Prostate gland (tissue), 2 donors: ENCODE results near the gene ISOC2. TPM values are rescaled to one million over a fixed set of nuclear protein-coding genes. Genes with fewer than 3 reads are reported as not detected.
"Not testable (repeated sequence)": the region's sequence is repeated elsewhere in the genome, so short reads cannot be mapped to it uniquely, and the experiment has no call there.

Source experiments
- DNase-seq: peaks from one replicate; pipeline ENCODE4 v3.0.0-alpha.2; 2019; ENCODE audit warnings: low spot score
- H3K27ac ChIP-seq, 2 donors: fragments of 200-600 bp; sonication (generic); 2 replicates each; pipeline ENCODE4 v1.5.1; 2017 to 2019
- H3K27me3 ChIP-seq: fragments of 200-600 bp; sonication (generic); replicated peaks from 2 replicates; pipeline ENCODE4 v1.5.1; 2019; ENCODE audit not compliant: insufficient read depth
- H3K36me3 ChIP-seq, 2 donors: fragments of 200-600 bp; sonication (generic); 1 replicate in 1 of 2; 2 replicates in 1 of 2; pipeline versions ENCODE4 v1.5.1 to v1.8.1; 2017 to 2019
- H3K4me1 ChIP-seq: fragments of 200-600 bp; sonication (generic); replicated peaks from 2 replicates; pipeline ENCODE4 v1.5.1; 2019
- H3K4me3 ChIP-seq, 2 donors: fragments of 200-600 bp; sonication (generic); 2 replicates each; pipeline ENCODE4 v1.5.1; 2017 to 2019
- H3K9me3 ChIP-seq: fragments of 200-600 bp; sonication (generic); 2 replicates; pipeline ENCODE4 v1.5.1; 2017
- CTCF ChIP-seq, 4 experiments: fragments of 200-600 bp in 2 of 4; fragments of 450-650 bp in 2 of 4; sonication (generic) in 2 of 4; IDR thresholded peaks; 1 replicate in 3 of 4; 2 replicates in 1 of 4; pipeline ENCODE4 v1.5.1; 2016 to 2019; ENCODE audit warnings: antibody characterized with exemption in 4 of 4, mild to moderate bottlenecking in 2 of 4, moderate library complexity in 2 of 4
- POLR2A ChIP-seq: fragments of 450-650 bp; IDR thresholded peaks from one replicate; pipeline ENCODE4 v1.6.1; 2016; ENCODE audit warnings: antibody characterized with exemption, mild to moderate bottlenecking
- POLR2AphosphoS5 ChIP-seq: sonication (generic); formaldehyde crosslinking; IDR thresholded peaks from one replicate; pipeline ENCODE4 v1.6.1; 2017; ENCODE audit warnings: antibody characterized with exemption
- WGBS: methylation state at CpG from one replicate; pipeline ENCODE4 v1.1.5; 2018; 5-methylcytosine and 5-hydroxymethylcytosine counted together
- intact Hi-C: fragments of 100-400 bp; cut with DNase I; formaldehyde crosslinking; loops from one replicate; pipeline ENCODE4 v1.14.2; 2022
- total RNA-seq, 2 donors: library from RNA; depleted of rRNA; stranded (reverse); fragments of >200 nt; gene quantifications; one replicate each; pipeline ENCODE4 v1.1.0, GENCODE V29; 2016

Gene ISOC2
- total RNA-seq, 2 donors from 2014 or later, result 85.1 to 117 TPM

- intact Hi-C loops, result loop anchor here (5.0 kb wide), 1 partner anchor 291 kb away; the partner anchor contains the start of gene PPP1R12C
- TF ChIP-seq CTCF (IDR thresholded peaks at IDR 0.05) (no peak), POLR2AphosphoS5 (peak; percentile 94), POLR2A (no peak)
- Histone ChIP-seq H3K27me3 (no peaks in the 10 kb centered on the region), H3K27ac (peak overlapping the region; percentile 91 to 97), H3K9me3 (no peaks in the 10 kb centered on the region), H3K36me3 (peaks cover 0 to 2% of the 10 kb centered on the region in 2 donors), H3K4me3 (peak overlapping the region; percentile 89 to 95), H3K4me1 (peaks cover 8% of the 10 kb centered on the region)
- under 1% methylated on average over 70 of the region's 72 CpGs for WGBS
- DNase-seq, result peak; percentile 98
These were observed 53.5 kb downstream of the ISOC2 start for GRCh38 chr19:55407800-55408532.

DNA sequence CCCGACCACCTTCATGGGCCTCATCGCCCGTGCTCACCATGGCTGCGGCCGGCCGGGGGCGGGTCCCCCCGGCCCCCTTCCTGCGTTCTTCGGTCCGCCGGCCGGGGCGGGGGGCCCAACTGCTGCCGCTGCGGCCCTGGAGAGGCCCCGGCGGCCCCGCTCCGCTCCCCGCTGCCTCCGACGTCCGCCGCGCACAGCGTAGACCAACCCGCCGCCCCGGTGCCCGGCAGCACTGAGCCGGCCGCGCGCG, 54.0 kb downstream of the ISOC2 start, which contains the start of gene UBE2S:
TSS of gene UBE2S (minus strand) at position 239 of the 250 bp plus-strand sequence. CDS start at position 40, 199 bp downstream.
- intact Hi-C loops, result loop anchor here (5.0 kb wide), 1 partner anchor 290 kb away; the partner anchor contains the start of gene PPP1R12C
- not testable (repeated sequence) for H3K9me3 ChIP-seq, DNase-seq, H3K4me1 ChIP-seq, H3K27me3 ChIP-seq, H3K36me3 ChIP-seq
- H3K27ac ChIP-seq, result peak within 1 kb of the TSS; percentile 91 to 97
- peak; percentile 95 for TF ChIP-seq POLR2A
- TF ChIP-seq CTCF (IDR thresholded peaks at IDR 0.05), result peak in 1 of 4 experiments; percentile 19
- WGBS, result no CpG with 5 or more reads among the region's 36 CpGs
- H3K4me3 ChIP-seq, result peak within 1 kb of the TSS; percentile 89 to 95

- Histone ChIP-seq H3K4me3 (peak overlapping the region; percentile 89 to 95), H3K27ac (peak overlapping the region; percentile 91 to 97), H3K4me1 (peaks cover 8% of the 10 kb centered on the region), H3K9me3 (no peaks in the 10 kb centered on the region), H3K27me3 (no peaks in the 10 kb centered on the region), H3K36me3 (peaks cover 0 to 4% of the 10 kb centered on the region in 2 donors)
- no peak for DNase-seq
- TF ChIP-seq POLR2A, result no peak
- no peak for TF ChIP-seq CTCF (IDR thresholded peaks at IDR 0.05)
- TF ChIP-seq POLR2AphosphoS5, result no peak
- intact Hi-C loops, result loop anchor here (5.0 kb wide), 1 partner anchor 290 kb away; the partner anchor contains the start of gene PPP1R12C
- WGBS, result 6% methylated on average over 35 of the region's 35 CpGs
These were observed 54.5 kb downstream of the ISOC2 start for GRCh38 chr19:55406826-55407549.

- peak overlapping the region; percentile 89 to 95 for H3K4me3 ChIP-seq
- H3K36me3 ChIP-seq, result peaks cover 0 to 4% of the 10 kb centered on the region in 2 donors
- H3K9me3 ChIP-seq, result no peaks in the 10 kb centered on the region
- DNase-seq, result no peak
- H3K27me3 ChIP-seq, result no peaks in the 10 kb centered on the region
- no peak overlapping the region for H3K27ac ChIP-seq
- WGBS, result 70% methylated on average over 14 of the region's 14 CpGs
- intact Hi-C loops, result loop anchor here (5.0 kb wide), 1 partner anchor 289 kb away; the partner anchor contains the start of gene PPP1R12C
- H3K4me1 ChIP-seq, result peaks cover 8% of the 10 kb centered on the region
- TF ChIP-seq POLR2A (no peak), POLR2AphosphoS5 (no peak), CTCF (IDR thresholded peaks at IDR 0.05) (no peak)
These were observed 55.2 kb downstream of the ISOC2 start for GRCh38 chr19:55406091-55406825.
